ENCODE data around the gene ASMT.

GRCh38 chrX:1582686-1583437 is 32.0 kb upstream of the ASMT start:
- TF ChIP-seq CTCF (IDR thresholded peaks at IDR 0.05; ENCODE audit: insufficient read depth, low read length, poor library complexity, severe bottlenecking) (no peak), EZH2phosphoT487 (conservative IDR thresholded peaks at IDR 0.05; ENCODE audit: low read length) (no peak)
